Adrenal gland (tissue), 19 donors: ENCODE data around the gene IDH3B. TPM values are rescaled to one million over a fixed set of nuclear protein-coding genes. Genes with fewer than 3 reads are reported as not detected.

Experiments
- DNase-seq, 7 donors: peaks; one replicate each; pipeline ENCODE4 v3.0.0-alpha.2; 2019 to 2020
- H3K27ac ChIP-seq, 5 donors: fragments of 200-600 bp; sonication (generic) in 4 of 5; 1 replicate in 3 of 5; 2 replicates in 2 of 5; pipeline versions ENCODE4 v1.5.1 to v1.8.0; 2016 to 2020; ENCODE audit warnings: mild to moderate bottlenecking in 1 of 5
- H3K27me3 ChIP-seq: fragments of 200-600 bp; 2 replicates; pipeline ENCODE4 v1.8.0; 2021
- H3K36me3 ChIP-seq, 2 donors: fragments of 200-600 bp; replicated peaks in 1 of 2; 1 replicate in 1 of 2; 2 replicates in 1 of 2; pipeline versions ENCODE4 v1.5.1 to v1.8.0; 2018 to 2022
- H3K4me1 ChIP-seq, 2 donors: fragments of 200-600 bp; replicated peaks in 1 of 2; 1 replicate in 1 of 2; 2 replicates in 1 of 2; pipeline versions ENCODE4 v1.5.1 to v1.8.0; 2018 to 2021
- H3K4me3 ChIP-seq, 4 donors: fragments of 200-600 bp; sonication (generic) in 3 of 4; one replicate each; pipeline ENCODE4 v1.5.1; 2016 to 2018
- H3K9me3 ChIP-seq, 3 donors: fragments of 200-600 bp; sonication (generic) in 1 of 3; replicated peaks in 1 of 3; 1 replicate in 2 of 3; 2 replicates in 1 of 3; pipeline versions ENCODE4 v1.5.1 to v1.8.0; 2016 to 2021
- POLR2A ChIP-seq, 2 donors: fragments of 450-650 bp; IDR thresholded peaks; one replicate each; pipeline ENCODE4 v1.6.1; 2017; ENCODE audit warnings: antibody characterized with exemption in 2 of 2, mild to moderate bottlenecking in 2 of 2, moderate library complexity in 1 of 2
- WGBS, 4 donors: extraction: QIAGEN DNeasy Blood & Tissue Kit in 2 of 4; methylation state at CpG; one replicate each; pipeline versions ENCODE4 v1.1.5 to v1.1.7; 2013 to 2017; 5-methylcytosine and 5-hydroxymethylcytosine counted together
- intact Hi-C, 2 donors: fragments of 100-400 bp; cut with DNase I; formaldehyde crosslinking; loops; one replicate each; pipeline versions ENCODE4 v1.14.1 to v1.15.0; 2022 to 2023
- long read RNA-seq, 10 donors: library from polyadenylated mRNA in 3 of 10; unstranded in 2 of 10; stranded (forward) in 1 of 10; transcript quantifications; one replicate each; pipeline ENCODE4 v2.0.0 and lab custom pipeline, GENCODE V29; 2021 to 2026
- polyA plus RNA-seq, 3 donors: library from polyadenylated mRNA; stranded (reverse); fragments of 200-250 nt in 2 of 3; fragments of 350-450 nt in 1 of 3; fragmentation: Illumina TruSeq in 1 of 3; extraction: RNeasy Lipid Tissue Mini Kit (QIAGEN cat#74804) in 1 of 3; gene quantifications; one replicate each; pipeline ENCODE4 v1.2.3, GENCODE V29; 2013 to 2014
- total RNA-seq, 9 donors: library from RNA; depleted of rRNA in 4 of 9; stranded (reverse); fragments of >200 nt in 4 of 9; fragments of 120-200 nt in 1 of 9; fragmentation: NEBNext Ultra II Directional in 1 of 9; extraction: Animal tissue kit (Norgen Biotek cat#: 25700) in 1 of 9; gene quantifications; one replicate each; pipeline versions ENCODE4 v1.1.0 to v1.2.4, GENCODE V29; 2013 to 2023
- TF ChIP-seq, protein P1 (sequence below), 6 experiments: fragments of 450-650 bp in 4 of 6; fragments of 200-600 bp in 2 of 6; sonication (generic) in 1 of 6; IDR thresholded peaks; 1 replicate in 5 of 6; 2 replicates in 1 of 6; pipeline versions ENCODE4 v1.5.1 to v1.8.0; 2016 to 2021; ENCODE audit warnings: antibody characterized with exemption in 6 of 6, mild to moderate bottlenecking in 2 of 6, moderate library complexity in 1 of 6
- donor health status: healthy with polysubstance abuse.
- donor health status: Bipolar disorder and iron deficiency.
- donor health status: DM: yes; HTN: yes; CAD: no.
- donor health status: DM: no; HTN: no; CAD: no.
- donor health status: DM: no; HTN: no; CAD: no.
- donor health status: DM: yes; HTN: yes; CAD: no.

The IDH3B gene
- total RNA-seq (100 to 1,000 TPM in 7 of 9 donors, 10 to 100 TPM in 2; 79.0 to 220 (median 111) TPM), polyA plus RNA-seq (100 to 1,000 TPM; 101 to 113 (median 104) TPM)
- long read RNA-seq, donor 1, transcript IDH3B-201 (12 exons, 1,545 nt), result major isoform, 30 of 46 reads
- long read RNA-seq, donor 1, partial matches to known transcripts, result 0 of 46 reads
- long read RNA-seq, donor 1, other reads (novel, unspliced or antisense), result 10 of 46 reads
- long read RNA-seq, donor 2, transcript IDH3B-201 (12 exons, 1,545 nt), result major isoform, 11 of 18 reads
- long read RNA-seq, donor 2, partial matches to known transcripts, result 5 of 18 reads
- long read RNA-seq, donor 2, other reads (novel, unspliced or antisense), result 0 of 18 reads
- long read RNA-seq, donor 3, transcript IDH3B-201 (12 exons, 1,545 nt), result major isoform, 13 of 29 reads
- long read RNA-seq, donor 3, partial matches to known transcripts, result 0 of 29 reads
- long read RNA-seq, donor 3, other reads (novel, unspliced or antisense), result 14 of 29 reads
- long read RNA-seq, donor 4, transcript IDH3B-201 (12 exons, 1,545 nt), result major isoform, 41 of 93 reads
- long read RNA-seq, donor 4, transcript IDH3B-206 (13 exons, 1,279 nt), result minor isoform, 15 of 93 reads
- long read RNA-seq, donor 4, partial matches to known transcripts, result 11 of 93 reads
- long read RNA-seq, donor 4, other reads (novel, unspliced or antisense), result 26 of 93 reads
- long read RNA-seq, donor 5, transcript IDH3B-201 (12 exons, 1,545 nt), result major isoform, 86 of 218 reads
- long read RNA-seq, donor 5, transcript IDH3B-206 (13 exons, 1,279 nt), result minor isoform, 34 of 218 reads
- long read RNA-seq, donor 5, partial matches to known transcripts, result 60 of 218 reads
- long read RNA-seq, donor 5, other reads (novel, unspliced or antisense), result 38 of 218 reads
- long read RNA-seq, donor 6, transcript IDH3B-206 (13 exons, 1,279 nt), result minor isoform, 12 of 103 reads
- long read RNA-seq, donor 6, transcript IDH3B-201 (12 exons, 1,545 nt), result major isoform, 34 of 103 reads
- long read RNA-seq, donor 6, partial matches to known transcripts, result 42 of 103 reads
- long read RNA-seq, donor 6, other reads (novel, unspliced or antisense), result 15 of 103 reads
- long read RNA-seq, donor 7, transcript IDH3B-201 (12 exons, 1,545 nt), result major isoform, 7 of 8 reads
- long read RNA-seq, donor 7, partial matches to known transcripts, result 0 of 8 reads
- long read RNA-seq, donor 7, other reads (novel, unspliced or antisense), result 0 of 8 reads
- long read RNA-seq, donor 8, transcript IDH3B-201 (12 exons, 1,545 nt), result major isoform, 29 of 51 reads
- long read RNA-seq, donor 8, partial matches to known transcripts, result 6 of 51 reads
- long read RNA-seq, donor 8, other reads (novel, unspliced or antisense), result 14 of 51 reads
- long read RNA-seq, donor 9, transcript IDH3B-201 (12 exons, 1,545 nt), result major isoform, 17 of 30 reads
- long read RNA-seq, donor 9, partial matches to known transcripts, result 0 of 30 reads
- long read RNA-seq, donor 9, other reads (novel, unspliced or antisense), result 11 of 30 reads
- long read RNA-seq, donor 10, transcript IDH3B-201 (12 exons, 1,545 nt), result major isoform, 11 of 13 reads
- long read RNA-seq, donor 10, partial matches to known transcripts, result 0 of 13 reads
- long read RNA-seq, donor 10, other reads (novel, unspliced or antisense), result 0 of 13 reads

DNA sequence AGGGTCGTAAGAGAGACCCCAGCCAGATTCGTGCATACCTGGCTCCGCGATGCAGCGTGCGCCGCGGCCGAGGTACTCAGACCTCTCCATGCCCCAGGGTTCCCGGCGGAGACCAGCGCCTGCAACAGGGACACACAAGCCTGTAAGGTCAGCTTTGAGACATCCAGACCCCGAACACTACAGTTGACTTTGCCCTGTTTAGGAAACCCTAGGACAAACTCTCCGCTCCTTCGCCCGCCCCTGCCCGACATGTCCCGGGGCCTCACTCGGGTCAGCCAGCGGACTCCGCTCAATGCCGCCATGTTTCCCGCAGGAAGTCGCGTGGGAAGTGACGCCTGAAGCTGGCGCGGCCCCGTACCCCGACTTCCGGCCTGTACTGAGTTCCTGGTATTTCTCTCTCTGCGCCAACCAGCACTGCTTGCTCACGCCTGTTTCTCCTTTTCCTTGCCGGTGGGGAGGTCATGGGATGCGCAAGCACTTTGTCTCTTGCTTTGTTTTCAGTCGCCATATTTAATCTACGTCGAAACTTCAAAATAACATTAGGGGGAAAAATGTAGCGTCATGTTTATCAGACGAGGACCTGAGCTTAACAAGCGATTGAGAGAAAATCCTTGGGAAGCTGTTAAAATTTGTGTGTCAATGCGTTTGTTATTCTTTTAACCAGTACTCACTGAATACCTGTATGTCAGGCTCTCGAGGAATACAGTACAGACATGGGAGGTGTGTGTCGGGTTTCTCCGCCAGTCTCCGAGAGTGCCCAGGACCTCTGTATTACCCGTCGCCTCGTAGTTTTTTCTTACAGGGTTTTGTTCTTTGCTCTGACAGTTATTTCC is at the start of gene IDH3B:
Gene IDH3B, minus strand, starts transcription at position 330 of the 833 bp plus-strand sequence. Its CDS starts 28 bp downstream, at position 302.
- DNase-seq, result peak; percentile 91 to 98 (median 94)
- H3K9me3 ChIP-seq, result no peaks in the 10 kb centered on the region
- intact Hi-C loops, result no loop called here
- H3K27ac ChIP-seq, result peak within 1 kb of the TSS; percentile 75 to 91 (median 85)
- 4 to 14% (median 8%) methylated on average over 30 to 49 of the region's 49 CpGs for WGBS, 4 donors
- peaks cover 10 to 12% of the 10 kb centered on the region in 2 donors for H3K4me1 ChIP-seq
- H3K36me3 ChIP-seq, result peaks cover 0 to 34% of the 10 kb centered on the region in 2 donors
- peak within 1 kb of the TSS; percentile 38 to 80 (median 68) for H3K4me3 ChIP-seq
- peak; percentile 69 to 72 for TF ChIP-seq POLR2A (IDR thresholded peaks at IDR 0.05)
- TF ChIP-seq, protein P1, sequence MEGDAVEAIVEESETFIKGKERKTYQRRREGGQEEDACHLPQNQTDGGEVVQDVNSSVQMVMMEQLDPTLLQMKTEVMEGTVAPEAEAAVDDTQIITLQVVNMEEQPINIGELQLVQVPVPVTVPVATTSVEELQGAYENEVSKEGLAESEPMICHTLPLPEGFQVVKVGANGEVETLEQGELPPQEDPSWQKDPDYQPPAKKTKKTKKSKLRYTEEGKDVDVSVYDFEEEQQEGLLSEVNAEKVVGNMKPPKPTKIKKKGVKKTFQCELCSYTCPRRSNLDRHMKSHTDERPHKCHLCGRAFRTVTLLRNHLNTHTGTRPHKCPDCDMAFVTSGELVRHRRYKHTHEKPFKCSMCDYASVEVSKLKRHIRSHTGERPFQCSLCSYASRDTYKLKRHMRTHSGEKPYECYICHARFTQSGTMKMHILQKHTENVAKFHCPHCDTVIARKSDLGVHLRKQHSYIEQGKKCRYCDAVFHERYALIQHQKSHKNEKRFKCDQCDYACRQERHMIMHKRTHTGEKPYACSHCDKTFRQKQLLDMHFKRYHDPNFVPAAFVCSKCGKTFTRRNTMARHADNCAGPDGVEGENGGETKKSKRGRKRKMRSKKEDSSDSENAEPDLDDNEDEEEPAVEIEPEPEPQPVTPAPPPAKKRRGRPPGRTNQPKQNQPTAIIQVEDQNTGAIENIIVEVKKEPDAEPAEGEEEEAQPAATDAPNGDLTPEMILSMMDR (IDR thresholded peaks at IDR 0.05), result no peak
- no peaks in the 10 kb centered on the region for H3K27me3 ChIP-seq

DNA sequence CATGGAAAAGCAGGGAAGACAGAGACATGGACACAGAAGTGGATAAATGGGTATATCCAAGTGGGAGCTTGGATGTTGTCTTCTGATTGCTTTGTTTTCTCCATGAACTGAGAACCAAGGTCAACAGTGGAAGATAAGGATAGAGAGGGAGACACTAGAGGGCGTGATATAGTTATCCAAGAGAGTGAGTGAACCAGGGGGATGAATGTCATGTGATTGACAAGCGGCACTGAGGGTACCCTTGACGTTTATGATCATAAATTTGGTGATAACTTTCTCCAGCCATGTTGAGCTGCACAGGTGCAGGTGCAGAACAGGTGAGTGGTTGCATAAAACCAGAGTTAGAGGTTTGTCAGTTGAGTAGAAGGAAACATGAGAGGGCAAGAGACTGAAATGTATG is 49.3 kb upstream of the IDH3B start:
- no peaks in the 10 kb centered on the region for H3K27me3 ChIP-seq
- H3K27ac ChIP-seq, result no peak overlapping the region
- intact Hi-C loops, result loop anchor here in 1 of 2 donors (10.0 kb wide), 1 partner anchor 1252 kb away; no protein-coding TSS in a partner anchor
- H3K9me3 ChIP-seq, result no peaks in the 10 kb centered on the region
- 15 to 49% (median 34%) methylated on average over 3 of the region's 3 CpGs for WGBS, 4 donors
- no peak overlapping the region for H3K4me3 ChIP-seq
- no peak for TF ChIP-seq POLR2A (IDR thresholded peaks at IDR 0.05)
- TF ChIP-seq, protein P1 (IDR thresholded peaks at IDR 0.05), result no peak
- H3K4me1 ChIP-seq, result no peaks in the 10 kb centered on the region
- no peak for DNase-seq
- H3K36me3 ChIP-seq, result no peaks in the 10 kb centered on the region

DNA sequence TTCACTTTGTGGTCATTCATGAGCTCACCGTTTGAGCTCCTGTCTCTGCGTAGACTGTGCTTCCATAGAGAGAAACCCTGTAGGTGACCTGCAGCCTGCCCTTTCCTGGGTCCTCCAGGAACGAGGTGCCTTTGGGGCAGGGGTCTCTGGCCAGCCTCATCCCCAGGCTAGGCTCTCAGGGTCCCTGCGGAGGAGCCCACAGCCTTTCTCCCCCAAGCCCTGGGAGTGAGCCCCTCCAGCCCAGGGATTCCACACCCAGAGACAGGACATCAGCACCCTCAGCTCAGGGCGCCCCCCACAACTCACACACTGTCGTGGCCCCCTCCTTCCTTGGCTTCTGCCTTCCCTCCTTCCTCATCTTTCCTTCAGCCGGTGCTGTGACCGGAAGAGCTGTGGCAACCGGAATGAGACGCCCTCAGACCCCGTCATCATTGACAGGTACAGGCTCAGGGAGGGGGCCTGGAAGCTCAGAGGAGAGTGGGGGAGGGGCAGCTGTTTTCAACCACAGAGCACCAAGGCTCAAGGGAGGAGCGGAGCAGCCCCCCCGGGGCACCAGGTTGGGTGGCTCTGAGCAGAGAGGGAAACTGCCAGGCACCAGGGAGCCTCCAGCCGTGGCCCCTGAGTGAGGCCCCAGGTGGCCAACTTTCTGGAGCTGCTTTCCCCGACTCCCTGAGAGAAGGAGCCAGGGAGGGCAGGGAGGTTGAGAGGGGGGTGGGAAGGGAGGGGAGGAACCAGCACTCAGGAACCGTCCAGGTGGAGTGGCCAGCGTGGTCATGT is 45.4 kb upstream of the IDH3B start:
- Histone ChIP-seq H3K4me3 (no peak overlapping the region), H3K36me3 (no peaks in the 10 kb centered on the region), H3K27ac (no peak overlapping the region), H3K9me3 (no peaks in the 10 kb centered on the region), H3K27me3 (no peaks in the 10 kb centered on the region), H3K4me1 (no peaks in the 10 kb centered on the region)
- WGBS, 4 donors, result 68 to 82% (median 70%) methylated on average over 13 to 17 of the region's 17 CpGs
- DNase-seq, result no peak
- intact Hi-C loops, result no loop called here
- TF ChIP-seq, protein P1 (IDR thresholded peaks at IDR 0.05), result no peak
- no peak for TF ChIP-seq POLR2A (IDR thresholded peaks at IDR 0.05)
